Mucosa of stomach (tissue), 1 donor: Measurements from ENCODE around the gene NCAM2.

Source experiments
- H3K27me3 ChIP-seq: one replicate; pipeline ENCODE4 v1.7.0; 2013; ENCODE audit warnings: mild to moderate bottlenecking, low read length; ENCODE audit not compliant: control insufficient read depth, insufficient read depth
- H3K36me3 ChIP-seq: one replicate; pipeline ENCODE4 v1.7.0; 2013; ENCODE audit warnings: low read length; ENCODE audit not compliant: control insufficient read depth, insufficient read depth
- H3K4me1 ChIP-seq: one replicate; pipeline ENCODE4 v1.7.0; 2013; ENCODE audit warnings: mild to moderate bottlenecking, low read length; ENCODE audit not compliant: control insufficient read depth, insufficient read depth
- H3K4me3 ChIP-seq: one replicate; pipeline ENCODE4 v1.7.0; 2013; ENCODE audit warnings: low read length
- H3K9ac ChIP-seq: one replicate; pipeline ENCODE4 v1.7.0; 2013; ENCODE audit warnings: mild to moderate bottlenecking, low read length, moderate library complexity
- H3K9me3 ChIP-seq: one replicate; pipeline ENCODE4 v1.7.0; 2013; ENCODE audit warnings: mild to moderate bottlenecking, low read length, moderate library complexity; ENCODE audit not compliant: control insufficient read depth
- donor health status: Pancreatic carcinoma.

Gene NCAM2

DNA sequence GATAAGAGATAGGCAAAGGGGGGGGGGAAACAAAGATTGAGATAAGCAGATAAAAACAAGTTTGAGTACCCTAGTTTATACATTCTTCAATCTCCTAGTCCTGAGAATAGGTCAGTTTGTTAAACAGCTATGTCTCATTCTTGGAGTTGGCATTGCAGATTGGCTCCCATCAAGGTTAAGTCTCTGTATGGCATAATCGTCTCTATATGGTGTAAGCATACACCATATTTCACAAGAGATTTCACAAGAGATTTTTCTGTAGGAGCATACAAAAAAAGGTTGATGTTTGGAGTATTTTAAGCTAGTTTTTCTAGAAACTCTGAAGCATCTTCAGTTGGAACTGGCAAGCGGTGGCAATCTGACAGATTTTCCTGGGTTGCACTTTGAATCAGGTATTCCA, 35.8 kb downstream of the NCAM2 start:
- H3K4me3 ChIP-seq, result no peak overlapping the region
- H3K9ac ChIP-seq, result no peak overlapping the region
- no peaks in the 10 kb centered on the region for H3K9me3 ChIP-seq
- H3K27me3 ChIP-seq, result no peaks in the 10 kb centered on the region
- H3K36me3 ChIP-seq, result no peaks in the 10 kb centered on the region
- no peaks in the 10 kb centered on the region for H3K4me1 ChIP-seq

DNA sequence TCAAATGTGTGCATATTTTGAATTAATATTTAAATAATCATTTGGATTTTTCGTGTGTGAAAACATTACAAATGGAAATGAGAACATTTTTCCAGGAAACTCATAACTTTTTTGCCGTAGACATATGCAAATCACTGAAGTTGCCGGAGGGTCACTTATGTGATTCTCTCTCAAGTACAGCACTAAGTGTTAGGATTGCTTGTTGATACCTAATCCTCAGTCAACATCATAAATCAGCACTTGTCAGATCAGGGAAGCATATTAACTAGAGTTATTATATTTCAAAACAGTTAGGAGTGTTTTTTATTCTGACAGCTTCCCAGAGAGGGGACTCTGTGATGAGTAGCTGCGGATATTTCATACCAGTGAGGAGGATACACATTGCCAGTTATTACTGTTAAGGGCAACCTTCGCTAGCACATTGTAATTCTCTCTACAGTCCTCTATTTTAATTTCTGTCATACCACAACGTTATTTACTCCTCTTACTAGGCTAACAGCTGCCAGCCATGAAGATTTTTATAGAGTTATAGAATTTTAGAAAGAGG, 41.5 kb downstream of the NCAM2 start:
- Histone ChIP-seq H3K4me3 (no peak overlapping the region), H3K27me3 (no peaks in the 10 kb centered on the region), H3K9ac (no peak overlapping the region), H3K4me1 (no peaks in the 10 kb centered on the region), H3K36me3 (no peaks in the 10 kb centered on the region), H3K9me3 (no peaks in the 10 kb centered on the region)

DNA sequence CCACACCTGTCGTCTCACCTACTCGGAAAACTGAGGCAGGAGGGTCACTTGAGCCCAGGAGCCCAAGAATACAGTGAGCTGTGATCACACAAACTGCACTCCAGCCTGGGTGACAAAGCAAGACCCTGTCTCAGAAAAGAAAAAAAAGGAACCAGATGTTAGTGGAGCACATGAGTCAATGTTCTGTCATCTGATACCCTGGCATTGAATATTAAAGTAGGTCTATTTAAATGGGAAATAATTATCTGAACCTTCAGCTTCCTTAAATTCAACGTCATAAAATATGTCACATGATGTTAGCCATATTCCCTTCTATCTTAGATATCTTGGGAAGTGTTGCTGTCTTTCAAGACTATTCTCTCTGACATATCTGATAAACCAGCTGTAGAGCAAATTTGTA, 47.3 kb downstream of the NCAM2 start:
- Histone ChIP-seq H3K36me3 (no peaks in the 10 kb centered on the region), H3K9me3 (no peaks in the 10 kb centered on the region), H3K4me1 (no peaks in the 10 kb centered on the region), H3K4me3 (no peak overlapping the region), H3K9ac (no peak overlapping the region), H3K27me3 (no peaks in the 10 kb centered on the region)

DNA sequence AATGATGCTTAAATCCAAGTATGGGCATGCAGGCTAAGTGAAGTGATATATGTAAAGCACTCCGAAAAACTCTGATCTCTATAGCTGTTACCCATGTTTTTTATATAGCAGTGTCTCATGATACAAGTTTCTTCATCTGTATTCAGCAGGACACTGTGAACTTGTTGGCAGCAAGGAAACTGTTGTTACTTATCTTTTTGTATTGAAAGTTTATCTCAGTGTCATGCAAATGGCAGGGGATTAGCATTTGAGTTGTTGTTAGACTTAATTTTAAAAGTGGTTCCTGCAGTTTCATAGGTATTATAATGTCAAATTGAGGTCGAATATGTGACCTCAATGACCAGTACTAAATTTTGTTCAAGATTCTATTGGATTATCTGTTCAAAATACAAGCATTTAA, 47.9 kb downstream of the NCAM2 start:
- Histone ChIP-seq H3K27me3 (no peaks in the 10 kb centered on the region), H3K4me1 (no peaks in the 10 kb centered on the region)

DNA sequence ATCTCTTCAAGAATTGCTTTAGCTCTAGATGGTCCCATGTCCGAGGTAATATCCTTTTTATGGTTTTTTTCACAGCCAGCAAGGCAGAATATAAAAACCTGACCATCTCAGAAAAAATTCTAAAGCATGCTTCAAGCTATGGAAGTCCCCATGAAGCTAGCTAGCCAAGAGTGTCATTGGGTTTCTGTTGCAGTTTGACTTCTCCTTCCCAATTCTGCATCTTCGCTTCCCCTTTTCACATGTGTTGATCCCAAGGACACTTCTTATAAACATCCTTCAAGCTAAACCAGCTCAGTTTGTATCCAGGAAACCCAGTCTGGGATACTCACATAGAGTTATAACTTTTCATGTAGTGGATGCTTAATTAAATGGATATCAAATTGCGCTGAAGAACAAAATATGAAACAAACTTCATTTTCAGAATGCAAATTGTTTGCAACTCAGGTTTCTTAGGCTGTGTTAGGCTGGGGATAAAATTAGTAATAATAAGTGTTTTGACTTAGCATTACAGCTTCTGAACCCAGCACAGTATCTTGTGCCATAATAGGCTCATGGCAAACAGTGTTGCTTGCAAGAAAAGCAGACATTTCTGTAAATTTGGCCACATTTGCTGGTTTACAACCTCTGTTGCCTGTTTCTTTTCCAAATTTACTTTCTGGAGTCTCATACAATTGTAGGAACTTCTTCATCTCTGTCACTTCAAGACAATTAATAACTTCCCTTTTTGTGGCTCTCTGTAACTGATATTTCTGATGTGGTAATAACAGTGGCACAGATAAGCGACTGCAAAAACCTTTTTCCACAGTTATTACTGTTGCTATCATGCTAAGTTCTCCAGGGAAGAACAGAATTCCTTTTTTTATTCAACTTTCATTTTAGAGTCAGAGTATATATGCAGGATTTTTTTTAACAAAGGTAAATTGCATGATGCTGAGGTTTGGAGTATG, 53.2 kb downstream of the NCAM2 start:
- no peaks in the 10 kb centered on the region for H3K27me3 ChIP-seq
- no peak overlapping the region for H3K4me3 ChIP-seq
- H3K4me1 ChIP-seq, result no peaks in the 10 kb centered on the region
- no peaks in the 10 kb centered on the region for H3K36me3 ChIP-seq
- no peaks in the 10 kb centered on the region for H3K9me3 ChIP-seq
- no peak overlapping the region for H3K9ac ChIP-seq

More for the DNA sequence above, 47.9 kb downstream of the NCAM2 start:
- Histone ChIP-seq H3K9ac (no peak overlapping the region), H3K36me3 (no peaks in the 10 kb centered on the region), H3K9me3 (no peaks in the 10 kb centered on the region), H3K4me3 (no peak overlapping the region)

DNA sequence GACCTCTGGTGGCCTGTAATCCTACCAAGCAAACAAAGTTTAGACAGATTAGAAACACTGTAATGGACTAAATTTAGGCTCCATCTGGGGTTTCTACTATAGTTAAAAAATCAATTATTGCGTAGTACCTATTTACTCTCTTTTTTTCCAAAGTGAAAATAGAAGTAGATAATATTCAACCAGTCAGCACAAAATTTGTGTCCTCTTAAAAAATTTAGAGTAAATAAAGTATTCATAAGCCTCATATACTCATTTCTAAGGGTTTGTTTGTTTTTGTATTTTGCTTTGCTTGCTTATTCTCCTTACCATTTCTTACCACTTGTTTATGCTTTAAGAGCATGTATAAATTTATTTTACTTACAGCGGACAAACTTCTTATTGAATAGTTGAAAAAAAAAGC, 54.5 kb downstream of the NCAM2 start:
- Histone ChIP-seq H3K4me1 (no peaks in the 10 kb centered on the region), H3K9ac (no peak overlapping the region), H3K4me3 (no peak overlapping the region), H3K36me3 (no peaks in the 10 kb centered on the region), H3K9me3 (no peaks in the 10 kb centered on the region), H3K27me3 (no peaks in the 10 kb centered on the region)

DNA sequence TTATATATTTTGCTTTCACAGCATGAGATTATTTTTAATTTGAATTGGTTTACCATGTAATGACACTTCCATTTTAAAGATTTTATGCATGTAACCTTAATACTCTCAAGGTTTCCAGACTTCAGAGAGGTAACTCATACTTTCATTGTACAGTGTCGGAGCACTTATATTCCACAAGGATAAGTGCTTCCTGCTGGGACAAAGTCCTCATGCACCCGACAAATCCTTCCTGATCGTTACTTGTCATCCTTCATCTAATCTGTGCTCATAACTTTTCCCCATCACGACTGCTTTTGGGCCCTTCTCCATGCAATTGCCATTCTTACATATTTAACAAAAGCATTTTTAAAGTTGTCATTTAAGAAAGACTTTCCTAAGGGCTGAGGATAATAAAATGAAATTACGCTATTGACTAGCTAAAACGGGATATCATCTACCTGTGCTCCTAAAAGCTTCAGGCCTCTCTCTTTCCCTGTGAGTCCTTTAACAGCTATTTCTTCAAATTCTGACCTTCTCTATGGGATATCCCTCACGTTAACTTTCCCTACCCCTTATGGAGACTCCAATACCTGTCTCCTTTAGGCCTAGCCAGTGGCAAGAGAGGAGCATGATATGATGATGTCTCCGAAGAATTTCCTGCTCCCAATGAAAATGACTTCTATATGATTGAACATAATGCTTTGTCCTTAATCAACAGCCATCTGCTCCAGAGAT, 59.3 kb downstream of the NCAM2 start:
- Histone ChIP-seq H3K27me3 (no peaks in the 10 kb centered on the region), H3K9ac (no peak overlapping the region), H3K4me3 (no peak overlapping the region), H3K9me3 (no peaks in the 10 kb centered on the region), H3K36me3 (no peaks in the 10 kb centered on the region), H3K4me1 (no peaks in the 10 kb centered on the region)

DNA sequence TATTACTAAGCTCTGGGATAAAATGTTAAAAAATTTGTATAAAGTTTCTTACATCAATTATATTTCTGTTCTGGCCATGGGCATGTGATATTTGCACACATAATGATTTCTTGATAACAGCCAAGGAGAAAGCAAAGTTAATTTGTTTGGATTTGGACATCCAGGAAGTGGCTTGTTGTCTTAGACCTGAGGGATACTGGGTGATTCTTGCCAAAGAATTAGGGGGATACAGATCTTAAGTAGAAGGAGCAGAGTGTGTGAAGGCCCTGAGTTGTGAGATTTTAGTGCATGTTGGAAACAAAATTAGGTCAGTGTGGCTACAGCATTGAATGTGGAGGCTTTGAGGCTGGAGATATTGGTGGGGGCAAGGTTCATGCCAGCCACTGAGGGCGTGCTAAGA, 65.6 kb downstream of the NCAM2 start:
- H3K9me3 ChIP-seq, result no peaks in the 10 kb centered on the region
- no peaks in the 10 kb centered on the region for H3K36me3 ChIP-seq
- H3K9ac ChIP-seq, result no peak overlapping the region
- H3K27me3 ChIP-seq, result no peaks in the 10 kb centered on the region
- no peak overlapping the region for H3K4me3 ChIP-seq
- no peaks in the 10 kb centered on the region for H3K4me1 ChIP-seq

DNA sequence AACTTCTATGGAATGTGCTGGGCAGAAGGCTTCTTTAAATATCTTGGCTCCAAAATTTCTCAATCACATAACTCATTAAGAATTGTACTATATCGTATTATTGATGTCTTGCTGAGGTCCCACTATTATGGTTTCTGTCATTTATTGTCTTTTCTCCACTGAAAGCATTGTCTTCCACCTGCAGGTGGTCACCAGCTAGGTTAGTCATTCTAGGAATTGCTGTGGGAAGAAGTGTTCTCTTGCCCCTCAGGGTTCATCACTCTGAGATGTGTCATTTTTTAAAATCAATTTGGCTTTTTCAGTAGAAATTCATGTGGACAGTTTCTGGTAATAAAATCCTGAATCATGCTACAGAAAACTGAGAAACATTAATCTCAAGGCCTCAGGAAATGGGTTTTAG, 66.1 kb downstream of the NCAM2 start:
- Histone ChIP-seq H3K4me1 (no peaks in the 10 kb centered on the region), H3K4me3 (no peak overlapping the region), H3K9ac (no peak overlapping the region), H3K9me3 (no peaks in the 10 kb centered on the region), H3K36me3 (no peaks in the 10 kb centered on the region), H3K27me3 (no peaks in the 10 kb centered on the region)

DNA sequence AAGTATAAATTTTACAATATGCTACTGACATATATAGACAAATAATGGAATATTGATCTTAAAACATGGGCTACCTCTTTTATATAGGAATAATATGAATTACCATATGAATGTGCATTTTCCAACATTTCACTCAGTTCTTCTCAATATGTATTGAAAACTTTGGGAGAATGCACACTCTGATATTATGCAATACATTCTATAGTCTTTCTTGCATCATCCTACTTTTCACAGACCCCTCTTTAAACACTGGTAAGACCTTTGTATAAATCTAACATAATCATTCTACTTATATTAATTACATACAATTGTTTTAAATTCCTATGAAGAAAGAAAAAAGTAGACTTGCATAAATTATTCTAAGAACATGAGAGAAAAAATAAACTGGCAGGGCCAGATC, 69.2 kb downstream of the NCAM2 start:
- Histone ChIP-seq H3K4me1 (no peaks in the 10 kb centered on the region), H3K9ac (no peak overlapping the region), H3K4me3 (no peak overlapping the region), H3K36me3 (no peaks in the 10 kb centered on the region), H3K27me3 (no peaks in the 10 kb centered on the region), H3K9me3 (no peaks in the 10 kb centered on the region)

DNA sequence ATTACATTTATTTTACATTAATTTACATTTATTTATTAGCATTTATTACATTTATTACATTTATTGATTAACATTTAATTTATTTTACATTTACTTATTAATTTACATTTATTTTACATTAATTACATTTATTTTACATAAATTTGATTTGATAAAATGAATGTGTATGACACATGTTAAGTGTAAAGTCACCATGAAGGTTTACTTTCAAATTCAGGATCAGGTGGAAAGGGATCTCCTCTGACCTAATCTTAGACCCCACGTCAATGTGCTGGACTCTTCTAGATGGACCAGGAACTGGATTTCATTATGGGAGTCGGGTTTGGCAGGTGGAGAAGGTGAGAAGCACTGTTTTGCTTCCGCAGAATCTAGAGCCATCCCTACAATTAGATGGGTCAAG, 76.1 kb downstream of the NCAM2 start:
- H3K27me3 ChIP-seq, result no peaks in the 10 kb centered on the region
- no peaks in the 10 kb centered on the region for H3K4me1 ChIP-seq
- H3K4me3 ChIP-seq, result no peak overlapping the region
- no peaks in the 10 kb centered on the region for H3K36me3 ChIP-seq
- no peaks in the 10 kb centered on the region for H3K9me3 ChIP-seq
- no peak overlapping the region for H3K9ac ChIP-seq

DNA sequence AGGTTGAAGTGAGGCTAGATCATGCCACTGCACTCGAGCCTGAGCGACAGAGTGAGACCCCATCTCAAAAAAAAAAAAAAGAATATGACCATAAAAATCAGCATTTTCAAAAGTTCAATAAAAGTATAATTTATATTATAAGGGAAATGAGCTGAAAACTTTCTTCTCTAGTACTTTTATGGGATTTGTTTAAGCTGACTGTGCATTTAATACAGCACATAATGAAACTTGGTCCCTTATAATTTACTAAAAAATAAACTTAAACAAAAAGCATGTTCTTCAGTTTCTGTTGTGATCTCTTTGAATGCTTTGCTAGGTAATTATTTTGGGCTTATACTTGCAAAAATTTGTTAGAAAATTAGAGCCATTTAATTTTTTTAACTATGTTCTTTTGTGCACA, 77.8 kb downstream of the NCAM2 start:
- H3K27me3 ChIP-seq, result no peaks in the 10 kb centered on the region
- H3K9ac ChIP-seq, result no peak overlapping the region
- H3K9me3 ChIP-seq, result no peaks in the 10 kb centered on the region
- H3K4me3 ChIP-seq, result no peak overlapping the region
- H3K4me1 ChIP-seq, result no peaks in the 10 kb centered on the region
- H3K36me3 ChIP-seq, result no peaks in the 10 kb centered on the region
